Dendritic cell treated with granulocyte-macrophage colony-stimulating factor and Interleukin-4, amounts not matched to agents 40 ng/mL and 50 ng/mL, for 4 days (primary cell): Measurements from ENCODE around the gene GNG2.

Source experiments
- H3K27ac Mint-ChIP-seq: one replicate; pipeline ENCODE4 v1.8.0; 2022; ENCODE audit warnings: mild to moderate bottlenecking, mixed read lengths
- H3K27me3 Mint-ChIP-seq: one replicate; pipeline ENCODE4 v1.8.0; 2022; ENCODE audit warnings: mild to moderate bottlenecking, mixed read lengths
- H3K36me3 Mint-ChIP-seq: one replicate; pipeline ENCODE4 v1.8.0; 2022; ENCODE audit warnings: low read depth, mixed read lengths
- H3K4me1 Mint-ChIP-seq: one replicate; pipeline ENCODE4 v1.8.0; 2022; ENCODE audit warnings: low read depth, mixed read lengths
- H3K4me3 Mint-ChIP-seq: one replicate; pipeline ENCODE4 v1.8.0; 2022; ENCODE audit warnings: mild to moderate bottlenecking, moderate library complexity, mixed read lengths
- H3K9me3 Mint-ChIP-seq: one replicate; pipeline ENCODE4 v1.8.0; 2022; ENCODE audit warnings: mixed read lengths
- intact Hi-C: fragments of 100-400 bp; cut with micrococcal nuclease; formaldehyde crosslinking; loops from one replicate; pipeline ENCODE4 v1.15.0; 2022

The GNG2 gene

GRCh38 chr14:51954031-51954430, 93.6 kb downstream of the GNG2 start:
- intact Hi-C loops, result no loop called here
- H3K36me3 Mint-ChIP-seq, result peaks cover 76% of the 10 kb centered on the region
- no peaks in the 10 kb centered on the region for H3K27me3 Mint-ChIP-seq
- H3K4me3 Mint-ChIP-seq, result no peak overlapping the region
- H3K9me3 Mint-ChIP-seq, result peaks cover 20% of the 10 kb centered on the region
- H3K4me1 Mint-ChIP-seq, result peaks cover 7% of the 10 kb centered on the region
- no peak overlapping the region for H3K27ac Mint-ChIP-seq

- Mint-ChIP-seq H3K27ac (no peak overlapping the region), H3K9me3 (peaks cover 26% of the 10 kb centered on the region), H3K36me3 (peaks cover 83% of the 10 kb centered on the region), H3K4me3 (no peak overlapping the region), H3K4me1 (peaks cover 7% of the 10 kb centered on the region), H3K27me3 (no peaks in the 10 kb centered on the region)
- intact Hi-C loops, result no loop called here
Measured at GRCh38 chr14:51954657-51955056, 94.2 kb downstream of the GNG2 start.

DNA sequence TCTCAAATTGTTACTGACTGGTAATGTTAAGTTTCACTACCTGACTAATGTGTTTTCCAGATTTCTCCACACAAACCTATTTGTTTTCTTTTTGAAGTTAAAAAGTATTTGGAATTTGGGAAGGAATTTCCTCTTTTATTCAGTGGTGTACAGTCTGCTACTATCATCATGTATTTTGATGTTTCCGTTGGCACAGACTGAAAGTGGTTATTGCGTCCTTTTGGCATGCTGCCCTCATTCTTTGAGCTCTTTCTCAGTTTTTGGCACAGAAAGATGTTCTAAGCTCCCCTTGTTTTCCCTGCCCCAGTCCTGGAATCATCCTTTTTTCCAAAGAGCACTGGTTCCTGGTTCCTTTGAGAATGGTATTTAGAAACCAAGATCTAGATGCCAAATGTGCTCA, 97.5 kb downstream of the GNG2 start:
- intact Hi-C loops, result no loop called here
- Mint-ChIP-seq H3K27me3 (no peaks in the 10 kb centered on the region), H3K4me3 (no peak overlapping the region), H3K27ac (no peak overlapping the region), H3K9me3 (peaks cover 34% of the 10 kb centered on the region), H3K36me3 (peaks cover 66% of the 10 kb centered on the region), H3K4me1 (peaks cover 12% of the 10 kb centered on the region)

DNA sequence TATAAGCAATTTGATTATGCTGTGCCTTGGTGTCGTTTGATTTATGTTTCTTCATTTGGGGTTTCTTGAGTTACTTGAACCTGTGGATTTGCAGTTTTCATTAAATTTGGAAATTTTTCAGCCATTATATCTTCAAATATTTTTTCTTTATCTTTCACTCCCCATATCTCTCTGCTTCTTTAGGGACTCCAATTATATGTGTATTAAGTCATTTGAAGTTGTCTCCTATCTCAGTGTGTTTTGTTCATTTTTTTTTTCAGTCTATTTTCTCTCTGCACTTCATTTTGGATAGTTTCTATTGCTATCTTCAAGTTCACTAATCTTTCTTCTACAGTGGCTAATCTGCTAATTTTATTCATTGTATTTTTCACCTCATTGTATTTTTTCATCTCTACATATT, 99.5 kb downstream of the GNG2 start:
- H3K4me3 Mint-ChIP-seq, result no peak overlapping the region

DNA sequence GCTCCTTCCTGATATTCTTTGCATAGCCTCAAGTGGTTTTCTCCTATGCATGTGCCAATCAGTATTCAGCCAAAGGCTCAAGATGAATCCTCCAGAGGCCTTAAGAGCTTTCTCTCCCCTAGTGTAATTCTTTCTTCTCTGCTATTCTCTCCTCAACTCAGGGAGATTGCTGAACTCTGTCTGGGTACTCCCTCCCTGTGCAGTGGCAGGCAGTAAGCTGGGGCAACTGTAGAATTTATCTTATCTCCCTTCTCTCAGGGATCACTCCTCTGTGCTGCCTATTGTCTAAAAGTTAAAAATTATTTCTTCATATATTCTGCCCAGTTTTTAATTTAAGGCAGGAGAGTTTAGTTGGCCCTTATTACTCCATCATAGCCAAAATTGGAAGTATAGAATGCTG, 100.5 kb downstream of the GNG2 start:
- Mint-ChIP-seq H3K27me3 (no peaks in the 10 kb centered on the region), H3K9me3 (peaks cover 34% of the 10 kb centered on the region), H3K27ac (no peak overlapping the region), H3K4me1 (peaks cover 12% of the 10 kb centered on the region), H3K4me3 (no peak overlapping the region), H3K36me3 (peaks cover 43% of the 10 kb centered on the region)
- intact Hi-C loops, result no loop called here

More for the DNA sequence above, 99.5 kb downstream of the GNG2 start:
- Mint-ChIP-seq H3K27me3 (no peaks in the 10 kb centered on the region), H3K4me1 (peaks cover 12% of the 10 kb centered on the region), H3K27ac (no peak overlapping the region), H3K36me3 (peaks cover 49% of the 10 kb centered on the region), H3K9me3 (peaks cover 34% of the 10 kb centered on the region)
- intact Hi-C loops, result no loop called here

- intact Hi-C loops, result no loop called here
- H3K27me3 Mint-ChIP-seq, result no peaks in the 10 kb centered on the region
- peaks cover 49% of the 10 kb centered on the region for H3K36me3 Mint-ChIP-seq
- H3K4me3 Mint-ChIP-seq, result no peak overlapping the region
- H3K4me1 Mint-ChIP-seq, result peaks cover 6% of the 10 kb centered on the region
- H3K27ac Mint-ChIP-seq, result no peak overlapping the region
- H3K9me3 Mint-ChIP-seq, result peaks cover 27% of the 10 kb centered on the region
Measured at GRCh38 chr14:51962711-51963110, 102.3 kb downstream of the GNG2 start.

DNA sequence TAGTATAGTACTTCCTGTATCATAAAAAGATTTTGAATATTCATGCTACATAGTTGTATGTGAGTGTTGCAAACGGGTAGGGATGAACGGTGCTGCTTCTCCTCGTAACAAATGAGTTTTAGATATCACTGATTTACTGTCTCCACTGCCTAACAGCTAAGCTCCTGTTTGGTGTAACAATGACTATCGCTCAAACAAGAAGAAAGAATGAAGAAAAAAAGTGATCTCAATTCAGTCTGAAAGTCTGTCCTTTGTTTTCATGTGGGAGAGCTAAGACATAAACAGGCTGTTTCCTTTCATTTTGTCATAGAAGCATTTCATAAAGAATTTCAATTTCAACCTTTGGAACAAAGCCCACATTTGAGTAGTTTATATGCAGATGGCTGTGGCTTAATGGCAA, 102.9 kb downstream of the GNG2 start:
- intact Hi-C loops, result no loop called here
- Mint-ChIP-seq H3K27ac (no peak overlapping the region), H3K27me3 (no peaks in the 10 kb centered on the region), H3K4me1 (peaks cover 6% of the 10 kb centered on the region), H3K36me3 (peaks cover 49% of the 10 kb centered on the region), H3K4me3 (no peak overlapping the region), H3K9me3 (peaks cover 21% of the 10 kb centered on the region)

DNA sequence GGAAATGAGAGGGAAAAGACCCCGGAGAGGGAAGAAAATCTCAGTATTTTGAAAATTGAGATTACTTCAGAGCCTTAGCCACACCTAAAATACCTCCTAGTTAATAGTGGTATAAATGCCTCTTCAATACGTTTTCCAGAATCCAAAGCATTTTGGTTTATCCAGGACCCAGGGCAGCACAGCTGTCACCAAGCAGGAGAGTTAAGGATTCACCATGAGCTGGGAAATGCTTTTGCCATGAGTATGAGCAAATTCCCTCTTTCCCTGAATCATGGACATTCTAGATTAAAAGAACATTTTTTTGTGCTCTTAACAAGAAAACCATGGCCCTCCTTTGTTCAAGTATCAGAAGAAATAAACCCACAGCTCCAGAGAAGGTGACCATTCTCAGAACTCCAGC, 107.1 kb downstream of the GNG2 start:
- H3K4me1 Mint-ChIP-seq, result peaks cover 4% of the 10 kb centered on the region
- no peak overlapping the region for H3K4me3 Mint-ChIP-seq
- no peak overlapping the region for H3K27ac Mint-ChIP-seq
- no peaks in the 10 kb centered on the region for H3K9me3 Mint-ChIP-seq
- peaks cover 23% of the 10 kb centered on the region for H3K36me3 Mint-ChIP-seq
- intact Hi-C loops, result no loop called here
- no peaks in the 10 kb centered on the region for H3K27me3 Mint-ChIP-seq

- Mint-ChIP-seq H3K27me3 (no peaks in the 10 kb centered on the region), H3K9me3 (no peaks in the 10 kb centered on the region), H3K27ac (no peak overlapping the region), H3K4me1 (no peaks in the 10 kb centered on the region), H3K36me3 (peaks cover 23% of the 10 kb centered on the region), H3K4me3 (no peak overlapping the region)
- intact Hi-C loops, result no loop called here
Measured at GRCh38 chr14:51969852-51970540, 109.6 kb downstream of the GNG2 start.

DNA sequence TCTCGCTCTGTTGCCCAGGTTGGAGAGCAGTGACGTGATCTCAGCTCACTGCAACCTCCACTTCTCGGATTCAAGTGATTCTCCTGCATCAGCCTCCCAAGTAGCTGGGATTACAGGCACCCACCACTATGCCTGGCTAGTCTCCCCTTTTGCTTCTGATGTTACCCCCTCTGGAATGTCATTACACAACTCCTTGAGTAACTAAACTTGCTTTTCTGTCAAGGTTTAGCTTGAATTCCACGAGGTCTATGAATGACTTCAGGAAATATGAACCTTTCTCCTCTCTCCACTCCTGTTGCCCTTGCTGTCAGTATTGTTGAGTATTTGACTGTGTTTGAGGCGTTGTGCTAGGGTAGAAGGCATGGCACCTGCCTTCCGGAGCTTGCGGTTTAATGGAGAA, 112.2 kb downstream of the GNG2 start:
- Mint-ChIP-seq H3K27ac (no peak overlapping the region), H3K9me3 (no peaks in the 10 kb centered on the region), H3K36me3 (peaks cover 9% of the 10 kb centered on the region), H3K4me1 (no peaks in the 10 kb centered on the region), H3K4me3 (no peak overlapping the region), H3K27me3 (no peaks in the 10 kb centered on the region)
- intact Hi-C loops, result no loop called here

- intact Hi-C loops, result no loop called here
- H3K4me3 Mint-ChIP-seq, result no peak overlapping the region
- H3K27ac Mint-ChIP-seq, result no peak overlapping the region
Measured at GRCh38 chr14:51977075-51977474, 116.7 kb downstream of the GNG2 start.

DNA sequence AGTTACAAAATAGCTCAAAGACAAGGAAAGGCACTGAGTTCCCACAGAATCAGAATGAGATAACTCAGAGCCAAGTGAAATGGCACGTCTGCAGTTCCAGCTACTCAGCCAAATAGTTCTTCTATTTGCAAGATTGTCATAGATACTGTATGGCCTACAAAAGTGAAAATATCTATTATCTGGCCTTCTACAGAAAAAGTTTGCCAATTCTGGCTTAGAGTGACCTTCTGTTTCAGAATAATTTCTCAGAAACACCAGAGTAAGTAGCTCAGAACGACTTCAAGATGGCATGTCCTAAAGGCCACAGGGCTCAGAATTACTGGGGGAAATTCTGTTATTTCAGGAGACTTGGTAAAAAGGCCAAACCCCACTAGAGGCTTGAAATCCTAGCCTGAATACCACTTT, 118.3 kb downstream of the GNG2 start:
- no peak overlapping the region for H3K27ac Mint-ChIP-seq
- no peaks in the 10 kb centered on the region for H3K4me1 Mint-ChIP-seq
- H3K9me3 Mint-ChIP-seq, result peaks cover 5% of the 10 kb centered on the region
- peaks cover 4% of the 10 kb centered on the region for H3K27me3 Mint-ChIP-seq
- intact Hi-C loops, result loop anchor here (2.0 kb wide), 1 partner anchor 198 kb away; no protein-coding TSS in a partner anchor
- no peak overlapping the region for H3K4me3 Mint-ChIP-seq
- no peaks in the 10 kb centered on the region for H3K36me3 Mint-ChIP-seq

More at GRCh38 chr14:51977075-51977474, 116.7 kb downstream of the GNG2 start:
- no peaks in the 10 kb centered on the region for H3K36me3 Mint-ChIP-seq
- no peaks in the 10 kb centered on the region for H3K9me3 Mint-ChIP-seq
- no peaks in the 10 kb centered on the region for H3K4me1 Mint-ChIP-seq
- peaks cover 4% of the 10 kb centered on the region for H3K27me3 Mint-ChIP-seq

GRCh38 chr14:51979088-51979709, 118.8 kb downstream of the GNG2 start:
- intact Hi-C loops, result loop anchor here (2.0 kb wide), 1 partner anchor 198 kb away; no protein-coding TSS in a partner anchor
- no peak overlapping the region for H3K4me3 Mint-ChIP-seq
- no peak overlapping the region for H3K27ac Mint-ChIP-seq

GRCh38 chr14:51981218-51981854, 120.9 kb downstream of the GNG2 start:
- H3K27me3 Mint-ChIP-seq, result peaks cover 4% of the 10 kb centered on the region
- intact Hi-C loops, result loop anchor here (5.0 kb wide), 1 partner anchor 699 kb away; no protein-coding TSS in a partner anchor
- H3K9me3 Mint-ChIP-seq, result peaks cover 20% of the 10 kb centered on the region
- no peak overlapping the region for H3K27ac Mint-ChIP-seq
- no peaks in the 10 kb centered on the region for H3K36me3 Mint-ChIP-seq
- no peaks in the 10 kb centered on the region for H3K4me1 Mint-ChIP-seq
- H3K4me3 Mint-ChIP-seq, result no peak overlapping the region

More at GRCh38 chr14:51979088-51979709, 118.8 kb downstream of the GNG2 start:
- Mint-ChIP-seq H3K9me3 (peaks cover 11% of the 10 kb centered on the region), H3K27me3 (peaks cover 4% of the 10 kb centered on the region), H3K36me3 (no peaks in the 10 kb centered on the region), H3K4me1 (no peaks in the 10 kb centered on the region)
